Loucy (cell line): ENCODE data around the gene NANOS1.

Experiments
- H2AFZ ChIP-seq: fragments of 200-600 bp; sonication (generic); 2 replicates; pipeline ENCODE4 v1.6.0; 2016; ENCODE audit warnings: antibody characterized with exemption, mild to moderate bottlenecking, low read length, moderate library complexity
- H3F3A ChIP-seq: fragments of 200-600 bp; 2 replicates; pipeline ENCODE4 v1.6.0; 2016; ENCODE audit warnings: antibody characterized with exemption, low read depth, mild to moderate bottlenecking
- H3K27me3 ChIP-seq: fragments of 200-600 bp; sonication (generic); 2 replicates; pipeline ENCODE4 v1.6.1; 2014; ENCODE audit warnings: low read length, mild to moderate bottlenecking; ENCODE audit not compliant: insufficient read depth, poor library complexity, severe bottlenecking
- H3K36me3 ChIP-seq: fragments of 200-600 bp; sonication (generic); 2 replicates; pipeline ENCODE4 v1.6.1; 2016; ENCODE audit warnings: low read length; ENCODE audit not compliant: insufficient read depth
- H3K4me1 ChIP-seq: fragments of 200-600 bp; sonication (generic); 2 replicates; pipeline ENCODE4 v1.5.1; 2014; ENCODE audit warnings: low read length, mild to moderate bottlenecking; ENCODE audit not compliant: insufficient read depth, poor library complexity, severe bottlenecking
- H3K4me2 ChIP-seq: fragments of 200-600 bp; sonication (generic); 2 replicates; pipeline ENCODE4 v1.6.0; 2014; ENCODE audit warnings: antibody characterized with exemption, low read length, low read depth, mild to moderate bottlenecking; ENCODE audit not compliant: poor library complexity, severe bottlenecking
- H3K4me3 ChIP-seq: fragments of 200-600 bp; sonication (generic); 2 replicates; pipeline ENCODE4 v1.5.1; 2014; ENCODE audit warnings: low read length, mild to moderate bottlenecking, mixed read lengths; ENCODE audit not compliant: poor library complexity, severe bottlenecking
- H3K79me2 ChIP-seq: fragments of 200-600 bp; sonication (generic); 2 replicates; pipeline ENCODE4 v1.6.1; 2014; ENCODE audit warnings: low read length; ENCODE audit not compliant: insufficient read depth
- H3K9ac ChIP-seq: fragments of 200-600 bp; sonication (generic); 2 replicates; pipeline ENCODE4 v1.6.0; 2014; ENCODE audit warnings: mild to moderate bottlenecking, low read depth, low read length, moderate library complexity; ENCODE audit not compliant: poor library complexity, severe bottlenecking
- H3K9me2 ChIP-seq: fragments of 200-600 bp; sonication (generic); replicated peaks from 2 replicates; pipeline ENCODE4 v1.6.1; 2016; ENCODE audit warnings: low read depth, low read length, mixed read lengths
- H3K9me3 ChIP-seq: fragments of 200-600 bp; sonication (generic); 2 replicates; pipeline ENCODE4 v1.6.1; 2014; ENCODE audit warnings: mild to moderate bottlenecking, antibody characterized with exemption, low read length, low read depth; ENCODE audit not compliant: insufficient read depth
- H4K20me1 ChIP-seq: fragments of 200-600 bp; sonication (generic); 2 replicates; pipeline ENCODE4 v1.6.0; 2014; ENCODE audit warnings: antibody characterized with exemption, low read length, mild to moderate bottlenecking; ENCODE audit not compliant: insufficient read depth, poor library complexity, severe bottlenecking
- CTCF ChIP-seq: fragments of 200-600 bp; sonication (generic); conservative IDR thresholded peaks from 2 replicates; pipeline ENCODE4 v1.5.1; 2014; ENCODE audit warnings: mild to moderate bottlenecking, antibody characterized with exemption, low read length
- EZH2phosphoT487 ChIP-seq: fragments of 200-600 bp; IDR thresholded peaks from 2 replicates; pipeline ENCODE4 v1.6.1; 2018; ENCODE audit warnings: antibody characterized with exemption, mild to moderate bottlenecking, moderate library complexity, borderline replicate concordance

Gene NANOS1

GRCh38 chr10:119028900-119029612 lies 458 bp upstream of the NANOS1 start:
- H3F3A ChIP-seq: peaks cover 8% of the 10 kb centered on the region
- TF ChIP-seq CTCF: no peak
- TF ChIP-seq EZH2phosphoT487: no peak
- H3K27me3 ChIP-seq: no peaks in the 10 kb centered on the region
- peak overlapping the region; percentile 53 for H3K4me3 ChIP-seq
- H2AFZ ChIP-seq: 0 out of 2 replicates have a peak overlapping the region, but pooled peaks have one; percentile 15
- H3K4me2 ChIP-seq: peak overlapping the region; percentile 30
- no peak overlapping the region for H3K9ac ChIP-seq
- H3K36me3 ChIP-seq: peaks cover 17% of the 10 kb centered on the region
- H3K9me2 ChIP-seq: no peaks in the 10 kb centered on the region
- H3K79me2 ChIP-seq: no peaks in the 10 kb centered on the region
- no peaks in the 10 kb centered on the region for H3K9me3 ChIP-seq
- H4K20me1 ChIP-seq: peaks cover 4% of the 10 kb centered on the region
- H3K4me1 ChIP-seq: no peaks in the 10 kb centered on the region

GRCh38 chr10:119030421-119031250 lies 1.1 kb downstream of the NANOS1 start:
- Histone ChIP-seq H3K9me2 (no peaks in the 10 kb centered on the region), H4K20me1 (peaks cover 10% of the 10 kb centered on the region), H3K9me3 (no peaks in the 10 kb centered on the region), H2AFZ (no peak overlapping the region), H3K4me1 (no peaks in the 10 kb centered on the region), H3K36me3 (peaks cover 27% of the 10 kb centered on the region), H3K4me2 (peak overlapping the region; percentile 9), H3K9ac (no peak overlapping the region), H3K79me2 (no peaks in the 10 kb centered on the region), H3K27me3 (no peaks in the 10 kb centered on the region), H3K4me3 (no peak overlapping the region), H3F3A (peaks cover 12% of the 10 kb centered on the region)
- no peak for TF ChIP-seq CTCF
- no peak for TF ChIP-seq EZH2phosphoT487

GRCh38 chr10:119031496-119032059 lies 2.1 kb downstream of the NANOS1 start:
- no peaks in the 10 kb centered on the region for H3K9me2 ChIP-seq
- no peaks in the 10 kb centered on the region for H3K4me1 ChIP-seq
- peaks cover 10% of the 10 kb centered on the region for H4K20me1 ChIP-seq
- H3K9ac ChIP-seq: no peak overlapping the region
- TF ChIP-seq CTCF: no peak
- TF ChIP-seq EZH2phosphoT487: no peak
- no peaks in the 10 kb centered on the region for H3K79me2 ChIP-seq
- no peaks in the 10 kb centered on the region for H3K27me3 ChIP-seq
- no peak overlapping the region for H3K4me2 ChIP-seq
- H2AFZ ChIP-seq: no peak overlapping the region
- H3K36me3 ChIP-seq: peaks cover 36% of the 10 kb centered on the region
- peaks cover 12% of the 10 kb centered on the region for H3F3A ChIP-seq
- no peaks in the 10 kb centered on the region for H3K9me3 ChIP-seq
- H3K4me3 ChIP-seq: no peak overlapping the region
